ENCODE results near the gene TRAIP. TPM values are rescaled to one million over a fixed set of nuclear protein-coding genes. Genes with fewer than 3 reads are reported as not detected.

TRAIP gene
- polyA plus RNA-seq, 1 donor from 2014 or later = 7.6 TPM

GRCh38 chr3:49873623-49874022, 17.3 kb upstream of the TRAIP start:
- Histone ChIP-seq H3K4me3 (ENCODE audit: low read length) (peak overlapping the region; percentile 43), H3K9ac (ENCODE audit: low read length) (peak overlapping the region; percentile 39), H2AFZ (ENCODE audit: low read depth, low read length) (no peak overlapping the region), H3K27me3 (ENCODE audit: insufficient read depth, low read depth, low read length) (no peaks in the 10 kb centered on the region), H3K36me3 (ENCODE audit: insufficient read depth, low read length) (no peaks in the 10 kb centered on the region), H3K79me2 (replicated peaks; ENCODE audit: insufficient read depth, low read length) (peaks cover 9% of the 10 kb centered on the region), H3K27ac (ENCODE audit: low read length) (peak overlapping the region; percentile 70), H3K4me2 (ENCODE audit: low read length) (no peak overlapping the region), H3F3A (ENCODE audit: insufficient read depth, low read length, poor library complexity, severe bottlenecking) (no peaks in the 10 kb centered on the region), H4K20me1 (ENCODE audit: insufficient read depth) (no peaks in the 10 kb centered on the region), H3K9me2 (ENCODE audit: insufficient read depth, low read length) (no peaks in the 10 kb centered on the region), H3K9me3 (ENCODE audit: low read length) (no peaks in the 10 kb centered on the region)
- TF ChIP-seq EZH2 (IDR thresholded peaks at IDR 0.05; ENCODE audit: borderline replicate concordance, insufficient read depth, low read length, poor library complexity, severe bottlenecking) = no peak

- TF ChIP-seq RAD21 (conservative IDR thresholded peaks at IDR 0.05) = no peak
- peak; percentile 77 for TF ChIP-seq EP300 (conservative IDR thresholded peaks at IDR 0.05; ENCODE audit: poor library complexity, severe bottlenecking)
- TF ChIP-seq MXI1 (conservative IDR thresholded peaks at IDR 0.05; ENCODE audit: poor library complexity, severe bottlenecking) = peak; percentile 54
- TF ChIP-seq SMC3 (conservative IDR thresholded peaks at IDR 0.05; ENCODE audit: poor library complexity) = no peak
- no peak for TF ChIP-seq CTCF (IDR thresholded peaks at IDR 0.05; ENCODE audit: poor library complexity, severe bottlenecking)
- no peak for TF ChIP-seq REST (IDR thresholded peaks at IDR 0.05; ENCODE audit: borderline replicate concordance)
- TF ChIP-seq EZH2 (IDR thresholded peaks at IDR 0.05; ENCODE audit: borderline replicate concordance, insufficient read depth, low read length, poor library complexity, severe bottlenecking) = no peak
- TF ChIP-seq TAF1 (IDR thresholded peaks at IDR 0.05; ENCODE audit: low read depth) = no peak
- no peak for TF ChIP-seq POLR2AphosphoS5 (IDR thresholded peaks at IDR 0.05)
- H4K20me1 ChIP-seq (ENCODE audit: insufficient read depth) = no peaks in the 10 kb centered on the region
- H3K9me3 ChIP-seq (ENCODE audit: low read length) = no peaks in the 10 kb centered on the region
- no peaks in the 10 kb centered on the region for H3K27me3 ChIP-seq (ENCODE audit: insufficient read depth, low read depth, low read length)
- H3K79me2 ChIP-seq (replicated peaks; ENCODE audit: insufficient read depth, low read length) = peaks cover 17% of the 10 kb centered on the region
- peak overlapping the region; percentile 39 for H3K9ac ChIP-seq (ENCODE audit: low read length)
- peak overlapping the region; percentile 43 for H3K4me3 ChIP-seq (ENCODE audit: low read length)
- peak overlapping the region; percentile 39 for H3K4me2 ChIP-seq (ENCODE audit: low read length)
- peak overlapping the region; percentile 70 for H3K27ac ChIP-seq (ENCODE audit: low read length)
- H2AFZ ChIP-seq (ENCODE audit: low read depth, low read length) = no peak overlapping the region
- no peaks in the 10 kb centered on the region for H3F3A ChIP-seq (ENCODE audit: insufficient read depth, low read length, poor library complexity, severe bottlenecking)
- no peaks in the 10 kb centered on the region for H3K36me3 ChIP-seq (ENCODE audit: insufficient read depth, low read length)
- H3K9me2 ChIP-seq (ENCODE audit: insufficient read depth, low read length) = no peaks in the 10 kb centered on the region
These were observed 16.5 kb upstream of the TRAIP start for GRCh38 chr3:49872801-49873281.
